ENCODE measurements around the gene ADAMTS1. TPM values are rescaled to one million over a fixed set of nuclear protein-coding genes. Genes with fewer than 3 reads are reported as not detected.

ADAMTS1 gene
- total and polyA plus RNA-seq, 9 donors: 93.7 to 532 (median 282) TPM

DNA sequence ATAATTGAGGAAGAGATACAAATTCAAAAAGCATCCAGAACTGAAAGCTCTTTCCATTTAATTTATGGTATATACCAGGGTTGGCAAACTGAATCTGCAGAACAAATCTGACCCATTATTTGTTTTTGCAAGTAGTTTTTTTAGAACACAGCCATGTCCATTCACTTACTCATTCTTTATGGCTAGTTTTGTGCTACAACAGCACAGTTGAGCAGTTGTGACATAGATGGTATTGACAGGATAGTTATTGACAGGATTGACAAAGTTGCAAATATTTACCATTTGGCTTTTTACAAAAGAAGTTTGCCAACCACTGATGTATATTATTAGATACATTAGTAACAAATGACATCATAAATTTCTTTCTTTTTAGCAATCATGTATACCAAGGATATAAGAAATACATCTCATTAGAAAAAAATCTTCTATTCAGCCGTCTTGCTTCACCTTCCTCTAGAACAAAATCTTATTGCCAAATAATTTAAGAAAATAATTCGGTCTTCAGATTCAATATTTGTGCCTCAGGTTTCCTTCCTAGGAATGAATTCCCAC, 9.4 kb downstream of the ADAMTS1 start:
- intact Hi-C loops (cut with DNase I): no loop called here
- TF ChIP-seq POLR2A (IDR thresholded peaks at IDR 0.05) (no peak), EP300 (IDR thresholded peaks at IDR 0.05) (no peak)
- TF ChIP-seq, protein P1, sequence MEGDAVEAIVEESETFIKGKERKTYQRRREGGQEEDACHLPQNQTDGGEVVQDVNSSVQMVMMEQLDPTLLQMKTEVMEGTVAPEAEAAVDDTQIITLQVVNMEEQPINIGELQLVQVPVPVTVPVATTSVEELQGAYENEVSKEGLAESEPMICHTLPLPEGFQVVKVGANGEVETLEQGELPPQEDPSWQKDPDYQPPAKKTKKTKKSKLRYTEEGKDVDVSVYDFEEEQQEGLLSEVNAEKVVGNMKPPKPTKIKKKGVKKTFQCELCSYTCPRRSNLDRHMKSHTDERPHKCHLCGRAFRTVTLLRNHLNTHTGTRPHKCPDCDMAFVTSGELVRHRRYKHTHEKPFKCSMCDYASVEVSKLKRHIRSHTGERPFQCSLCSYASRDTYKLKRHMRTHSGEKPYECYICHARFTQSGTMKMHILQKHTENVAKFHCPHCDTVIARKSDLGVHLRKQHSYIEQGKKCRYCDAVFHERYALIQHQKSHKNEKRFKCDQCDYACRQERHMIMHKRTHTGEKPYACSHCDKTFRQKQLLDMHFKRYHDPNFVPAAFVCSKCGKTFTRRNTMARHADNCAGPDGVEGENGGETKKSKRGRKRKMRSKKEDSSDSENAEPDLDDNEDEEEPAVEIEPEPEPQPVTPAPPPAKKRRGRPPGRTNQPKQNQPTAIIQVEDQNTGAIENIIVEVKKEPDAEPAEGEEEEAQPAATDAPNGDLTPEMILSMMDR (IDR thresholded peaks at IDR 0.05): no peak
- no peaks in the 10 kb centered on the region for H3K27me3 ChIP-seq
- no peak for DNase-seq
- H3K4me3 ChIP-seq: no peak overlapping the region
- peaks cover 7% of the 10 kb centered on the region for H3K4me1 ChIP-seq (ENCODE audit: insufficient read depth)
- WGBS, 3 donors: 74 to 80% (median 75%) methylated on average over 2 of the region's 2 CpGs
- no peaks in the 10 kb centered on the region for H3K36me3 ChIP-seq
- no peak overlapping the region for H3K27ac ChIP-seq
- no peaks in the 10 kb centered on the region for H3K9me3 ChIP-seq

DNA sequence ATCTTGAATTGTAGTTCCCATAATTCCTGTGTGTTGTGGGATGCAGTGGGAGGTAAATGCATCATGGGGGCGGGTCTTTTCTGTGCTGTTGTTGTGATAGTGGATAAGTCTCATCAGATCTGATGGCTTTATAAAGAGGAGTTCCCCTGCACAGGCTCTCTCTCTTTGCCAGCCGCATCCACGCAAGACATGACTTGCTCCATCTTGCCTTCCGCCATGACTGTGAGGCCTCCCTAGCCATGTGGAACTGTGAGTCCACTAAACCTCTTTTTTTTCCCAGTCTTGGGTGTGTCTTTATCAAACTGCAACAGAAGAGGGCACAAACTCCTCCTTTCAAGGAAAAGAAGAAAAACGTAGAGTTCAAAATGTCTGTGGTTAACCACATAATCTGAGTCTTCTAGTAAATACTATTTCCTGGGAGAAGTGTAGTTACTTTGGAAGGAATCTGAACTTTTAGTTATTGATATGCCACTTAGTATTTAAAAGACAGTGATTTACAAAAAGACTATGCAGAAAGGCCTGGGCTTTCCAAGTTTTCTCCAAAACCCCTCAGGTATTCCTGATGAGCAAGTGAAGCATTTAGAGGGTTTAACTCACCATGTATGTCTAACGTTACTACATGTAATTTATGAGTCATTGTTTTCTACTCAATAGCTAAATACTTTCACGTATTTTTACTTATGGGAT, 10.0 kb downstream of the ADAMTS1 start:
- Histone ChIP-seq H3K27me3 (no peaks in the 10 kb centered on the region), H3K4me3 (no peak overlapping the region), H3K36me3 (no peaks in the 10 kb centered on the region), H3K9me3 (no peaks in the 10 kb centered on the region), H3K27ac (no peak overlapping the region), H3K4me1 (ENCODE audit: insufficient read depth) (peaks cover 5% of the 10 kb centered on the region)
- DNase-seq: peak in 4 of 5 donors; percentile 43 to 72 (median 67)
- intact Hi-C loops (cut with DNase I): no loop called here
- TF ChIP-seq, protein P1 (IDR thresholded peaks at IDR 0.05): peak in 1 of 3 donors; percentile 9
- TF ChIP-seq EP300 (IDR thresholded peaks at IDR 0.05) (no peak), POLR2A (IDR thresholded peaks at IDR 0.05) (peak; percentile 10)
- WGBS, 3 donors: 64 to 69% (median 67%) methylated on average over 7 of the region's 7 CpGs

DNA sequence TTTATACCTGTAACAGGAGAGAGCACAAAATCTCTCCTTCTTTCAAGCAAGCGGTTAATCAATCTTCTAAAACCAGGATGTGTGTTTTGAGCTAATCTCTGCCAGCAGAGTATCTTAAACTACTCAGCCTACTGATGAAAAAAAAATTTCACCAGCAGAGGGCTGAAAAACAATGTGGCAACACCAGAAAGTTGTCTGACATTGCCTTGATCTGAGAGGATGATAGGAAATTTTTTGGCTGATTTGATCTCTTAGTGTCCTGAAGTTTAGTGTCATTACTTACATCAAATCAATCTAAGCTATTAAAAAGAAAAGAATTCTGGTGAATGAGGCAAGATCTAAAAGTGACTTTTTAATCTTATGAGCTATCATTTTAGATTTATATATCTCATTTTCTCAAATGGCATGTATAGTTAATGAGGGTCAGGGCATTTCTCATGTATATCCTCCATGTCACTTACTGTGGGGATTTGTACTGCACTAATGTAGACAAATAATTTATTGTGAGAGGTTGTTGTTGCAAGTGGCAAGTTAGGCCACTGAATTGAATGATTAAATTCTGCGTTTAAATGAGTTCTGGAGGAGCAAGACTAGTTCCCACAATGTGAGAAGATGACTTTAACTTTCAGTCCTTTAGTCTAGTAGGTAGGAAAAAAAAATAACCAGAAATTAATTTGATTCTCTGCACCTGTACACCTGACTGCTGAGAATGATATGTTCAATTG, 10.9 kb downstream of the ADAMTS1 start:
- 75 to 86% (median 83%) methylated on average over 2 of the region's 2 CpGs for WGBS, 3 donors
- TF ChIP-seq EP300 (IDR thresholded peaks at IDR 0.05) (no peak), POLR2A (IDR thresholded peaks at IDR 0.05) (no peak)
- TF ChIP-seq, protein P1 (IDR thresholded peaks at IDR 0.05): peak in 1 of 3 donors; percentile 26
- Histone ChIP-seq H3K4me1 (ENCODE audit: insufficient read depth) (no peaks in the 10 kb centered on the region), H3K4me3 (no peak overlapping the region), H3K27ac (no peak overlapping the region), H3K27me3 (no peaks in the 10 kb centered on the region), H3K36me3 (no peaks in the 10 kb centered on the region), H3K9me3 (no peaks in the 10 kb centered on the region)
- no peak for DNase-seq
- intact Hi-C loops (cut with DNase I): no loop called here

DNA sequence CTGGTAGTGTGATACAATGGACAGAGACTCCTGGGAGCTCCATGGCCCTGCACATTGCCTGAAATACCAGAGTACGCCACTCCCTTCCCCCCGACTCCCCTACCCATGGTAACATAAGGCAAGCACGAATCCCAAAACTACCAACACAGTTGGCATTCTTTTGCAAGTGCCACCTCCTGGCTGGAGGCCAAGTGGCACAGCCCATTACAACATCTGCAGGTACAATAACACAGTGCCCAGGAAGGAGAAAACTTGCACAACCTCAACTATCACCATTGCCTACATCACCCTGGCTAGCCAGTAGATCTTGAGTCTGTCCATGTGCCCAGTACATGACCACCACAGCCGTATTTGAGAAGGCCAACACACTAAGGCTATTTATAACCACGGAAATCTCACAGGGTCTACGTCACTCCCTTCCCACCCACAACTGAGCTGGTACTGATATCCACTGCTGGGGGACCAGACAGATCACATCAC, 11.7 kb downstream of the ADAMTS1 start:
- H3K36me3 ChIP-seq: no peaks in the 10 kb centered on the region
- no peaks in the 10 kb centered on the region for H3K4me1 ChIP-seq (ENCODE audit: insufficient read depth)
- H3K9me3 ChIP-seq: no peaks in the 10 kb centered on the region
- intact Hi-C loops (cut with DNase I): no loop called here
- H3K4me3 ChIP-seq: no peak overlapping the region
- 77 to 85% (median 81%) methylated on average over 6 of the region's 6 CpGs for WGBS, 3 donors
- no peak overlapping the region for H3K27ac ChIP-seq
- no peaks in the 10 kb centered on the region for H3K27me3 ChIP-seq
- TF ChIP-seq, protein P1 (IDR thresholded peaks at IDR 0.05): no peak
- TF ChIP-seq POLR2A (IDR thresholded peaks at IDR 0.05): no peak
- no peak for TF ChIP-seq EP300 (IDR thresholded peaks at IDR 0.05)
- peak in 4 of 5 donors; percentile 32 to 57 (median 54) for DNase-seq
